Panc1 (cell line): ENCODE measurements around the gene ARHGAP45. TPM values are rescaled to one million over a fixed set of nuclear protein-coding genes. Genes with fewer than 3 reads are reported as not detected.

Experiments used
- ATAC-seq: fragments of 200-7000 bp; cut with Tn5 transposase; 2 replicates; pipeline ENCODE4 v1.9.1; 2020; ENCODE audit warnings: mild to moderate bottlenecking, moderate library complexity
- BruUV-seq: library from RNA; stranded (reverse); fragments of 400-500 nt; replicated peaks from 2 replicates; lab custom pipeline; 2021; lab: Mats Ljungman, UMichigan
- CTCF ChIA-PET: fragments of 300-600 bp; sonication (Branson Sonifier 250); formaldehyde crosslinking; loops from one replicate; lab custom pipeline; 2022; ENCODE audit warnings: antibody characterized with exemption; lab: Charles Lee
- POLR2A ChIA-PET: fragments of 300-600 bp; sonication (Branson Sonifier 250); formaldehyde crosslinking; loops from one replicate; lab custom pipeline; 2022; ENCODE audit warnings: antibody characterized with exemption; lab: Charles Lee
- DNase-seq: peaks from one replicate; pipeline ENCODE4 v3.0.0-alpha.2; 2010; ENCODE audit warnings: low read depth, low spot score
- H3K27ac ChIP-seq: 2 replicates; pipeline ENCODE4 v1.5.1; 2011; ENCODE audit warnings: mild to moderate bottlenecking, low read length, inconsistent platforms
- H3K27me3 ChIP-seq: fragments of 200-500 bp; sonication (Bioruptor generic); 2 replicates; pipeline ENCODE4 v1.6.0; 2014; ENCODE audit warnings: low read length, inconsistent platforms; ENCODE audit not compliant: control insufficient read depth, insufficient read depth
- H3K36me3 ChIP-seq: fragments of 200-500 bp; sonication (Bioruptor generic); 2 replicates; pipeline ENCODE4 v1.5.1; 2014; ENCODE audit warnings: inconsistent platforms, mild to moderate bottlenecking, low read length, moderate library complexity; ENCODE audit not compliant: control insufficient read depth, insufficient read depth
- H3K4me1 ChIP-seq: 2 replicates; pipeline ENCODE4 v1.5.1; 2011; ENCODE audit warnings: inconsistent platforms, mild to moderate bottlenecking, low read length, moderate library complexity; ENCODE audit not compliant: control insufficient read depth, insufficient read depth
- H3K4me3 ChIP-seq, 2 experiments: 2 replicates each; pipeline ENCODE4 v1.5.1; 2011 to 2012; ENCODE audit warnings: low read depth in 2 of 2, low read length in 2 of 2, mild to moderate bottlenecking in 2 of 2, inconsistent platforms in 1 of 2, moderate library complexity in 1 of 2
- H3K9me3 ChIP-seq: fragments of 200-500 bp; sonication (Bioruptor generic); 2 replicates; pipeline ENCODE4 v1.5.1; 2014; ENCODE audit warnings: low read depth, mild to moderate bottlenecking, inconsistent platforms, low read length, moderate library complexity; ENCODE audit not compliant: control insufficient read depth, insufficient read depth
- CTCF ChIP-seq: fragments of 450-650 bp; IDR thresholded peaks from 2 replicates; pipeline ENCODE4 v1.5.1; 2017; ENCODE audit warnings: mild to moderate bottlenecking
- POLR2AphosphoS5 ChIP-seq: IDR thresholded peaks from 2 replicates; pipeline ENCODE4 v1.6.1; 2012; ENCODE audit warnings: mild to moderate bottlenecking, low read depth, low read length, moderate library complexity
- REST ChIP-seq, 2 experiments: IDR thresholded peaks; 2 replicates each; pipeline ENCODE4 v1.6.1; 2011 to 2012; ENCODE audit warnings: low read depth in 2 of 2, control low read depth in 1 of 2, low read length in 1 of 2, mild to moderate bottlenecking in 1 of 2, moderate library complexity in 1 of 2; ENCODE audit not compliant: insufficient read depth in 1 of 2
- SIN3A ChIP-seq: IDR thresholded peaks from 2 replicates; pipeline ENCODE4 v1.6.1; 2012; ENCODE audit warnings: low read depth, mild to moderate bottlenecking, low read length, moderate library complexity, borderline replicate concordance; ENCODE audit not compliant: insufficient read depth
- TCF7L2 ChIP-seq: IDR thresholded peaks from 2 replicates; pipeline ENCODE4 v1.6.1; 2011; ENCODE audit warnings: mild to moderate bottlenecking, low read depth, low read length, inconsistent platforms
- in situ Hi-C: cut with HindIII; loops from 2 replicates; pipeline ENCODE4 v1.10.0; 2016; ENCODE audit warnings: low sequenced_read_pairs, low pct_unique_long_range_greater_than_20kb
- intact Hi-C: fragments of 100-400 bp; cut with micrococcal nuclease; formaldehyde crosslinking; loops from one replicate; pipeline ENCODE4 v1.10.0; 2022; ENCODE audit not compliant: unreplicated experiment
- total RNA-seq: library from RNA; stranded (reverse); gene quantifications from one replicate; pipeline ENCODE4 v1.2.1, GENCODE V29; 2021; ENCODE audit not compliant: unreplicated experiment

Gene ARHGAP45
- total RNA-seq, 1 experiment from 2014 or later, result 27.8 TPM

DNA sequence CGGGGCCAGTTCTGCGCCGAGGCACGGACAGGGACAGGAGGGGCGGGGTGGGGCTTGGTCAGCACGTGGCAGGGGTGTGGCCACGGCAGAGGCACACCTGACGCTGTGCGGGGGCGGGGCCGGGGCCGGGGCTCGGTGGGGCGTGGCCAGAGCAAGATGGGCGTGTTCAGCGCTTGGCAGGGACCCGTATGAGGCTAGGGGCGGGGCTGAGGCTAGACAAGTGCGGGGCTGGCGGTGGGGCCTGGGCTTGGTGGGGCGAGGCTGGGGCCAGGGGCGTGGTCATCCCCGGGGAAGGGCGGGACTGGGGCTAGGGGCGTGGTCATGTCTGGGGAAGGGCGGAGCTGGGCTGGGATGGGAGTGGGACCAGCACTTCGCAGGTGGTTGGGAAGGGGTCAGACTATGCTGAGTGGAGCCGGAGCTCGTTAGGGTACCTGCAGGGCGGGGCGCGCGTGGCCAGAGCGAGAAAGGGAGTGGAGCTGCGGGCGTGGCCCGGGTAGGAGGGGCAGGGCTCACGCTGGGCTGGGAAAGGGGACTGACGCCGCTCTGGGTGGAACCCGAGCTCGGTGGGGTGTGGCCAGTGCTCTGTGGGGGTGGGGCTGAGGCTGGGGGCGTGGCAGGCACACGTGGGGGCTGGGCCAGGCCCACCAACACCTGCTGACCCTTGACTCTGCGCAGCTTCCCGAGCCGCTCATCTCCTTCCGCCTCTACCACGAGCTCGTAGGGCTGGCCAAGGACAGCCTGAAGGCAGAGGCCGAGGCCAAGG is 15.4 kb downstream of the ARHGAP45 start:
- intact Hi-C loops (no loop called here), in situ Hi-C loops (no loop called here)
- BruUV-seq, result no TSS peak
- ChIA-PET CTCF (no interaction called here), POLR2A (interaction anchor here (0.6 kb wide), 1 partner anchor 27 kb away, joined by 3 read pairs; no protein-coding TSS in a partner anchor)
- TF ChIP-seq TCF7L2 (no peak), POLR2AphosphoS5 (no peak), REST (IDR thresholded peaks at IDR 0.05; ENCODE audit: insufficient read depth in 1 of 2, low read depth in 2 of 2, low read length in 1 of 2) (no peak)
- ATAC-seq, result peak; percentile 62
- no peaks in the 10 kb centered on the region for H3K27me3 ChIP-seq
- no peak for DNase-seq
- no peaks in the 10 kb centered on the region for H3K9me3 ChIP-seq
- H3K36me3 ChIP-seq, result no peaks in the 10 kb centered on the region
- no peak overlapping the region for H3K4me3 ChIP-seq
- H3K27ac ChIP-seq, result no peak overlapping the region
- H3K4me1 ChIP-seq, result peaks cover under 1% of the 10 kb centered on the region; the same call in 1 of the 2 replicates

DNA sequence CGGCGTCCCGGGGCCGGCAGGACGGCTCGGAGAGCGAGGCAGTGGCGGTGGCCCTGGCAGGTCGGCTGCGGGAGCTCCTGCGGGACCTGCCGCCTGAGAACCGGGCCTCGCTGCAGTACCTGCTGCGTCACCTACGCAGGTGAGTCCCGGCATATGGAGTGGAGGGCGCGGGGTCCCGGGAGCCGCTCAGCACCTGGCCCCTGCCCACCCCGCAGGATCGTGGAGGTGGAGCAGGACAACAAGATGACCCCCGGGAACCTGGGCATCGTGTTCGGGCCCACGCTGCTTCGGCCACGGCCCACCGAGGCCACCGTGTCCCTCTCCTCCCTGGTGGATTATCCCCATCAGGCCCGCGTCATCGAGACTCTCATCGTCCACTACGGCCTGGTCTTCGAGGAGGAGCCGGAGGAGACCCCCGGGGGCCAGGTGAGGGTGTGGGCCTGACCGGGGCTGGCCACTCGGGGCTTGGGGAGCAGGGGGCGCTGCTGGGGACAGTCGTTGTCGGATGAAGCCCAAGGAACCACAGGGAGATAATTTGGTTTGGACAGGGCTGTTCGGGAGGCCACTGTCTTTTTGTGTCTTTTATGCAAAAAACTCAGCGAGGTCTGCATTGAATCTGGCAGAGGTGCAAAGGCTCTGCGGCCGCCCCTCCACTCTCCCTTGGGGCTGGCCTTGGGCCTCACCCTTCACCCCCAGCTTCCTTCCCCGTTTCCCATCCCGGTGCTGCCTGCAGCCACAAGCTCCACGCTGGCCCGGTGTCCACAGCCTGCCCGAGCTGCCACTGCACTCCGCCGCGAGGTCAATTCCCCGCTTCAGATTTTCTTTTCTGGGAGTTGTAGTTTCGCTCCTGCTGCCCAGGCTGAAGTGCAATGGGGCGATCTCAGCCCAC is 16.2 kb downstream of the ARHGAP45 start:
- DNase-seq, result no peak
- Histone ChIP-seq H3K36me3 (no peaks in the 10 kb centered on the region), H3K4me1 (no peaks in the 10 kb centered on the region), H3K27me3 (no peaks in the 10 kb centered on the region), H3K9me3 (no peaks in the 10 kb centered on the region), H3K4me3 (no peak overlapping the region), H3K27ac (no peak overlapping the region)
- CTCF ChIA-PET, result no interaction called here
- no peak for TF ChIP-seq CTCF
- no peak for TF ChIP-seq POLR2AphosphoS5
- no peak for TF ChIP-seq SIN3A
- TF ChIP-seq TCF7L2, result no peak
- no peak for TF ChIP-seq REST (IDR thresholded peaks at IDR 0.05; ENCODE audit: insufficient read depth in 1 of 2, low read depth in 2 of 2, low read length in 1 of 2)
- BruUV-seq, result no TSS peak
- no peak for ATAC-seq
- in situ Hi-C loops, result no loop called here
- intact Hi-C loops, result no loop called here
- POLR2A ChIA-PET, result no interaction called here
